HepG2 (cell line): ENCODE data around the gene ZNF597.

Experiments used
- CTCF ChIP-seq: sonication (generic); formaldehyde crosslinking; IDR thresholded peaks from 2 replicates; pipeline ENCODE4 v1.5.0; 2020; ENCODE audit warnings: mild to moderate bottlenecking, missing genetic modification reagents, moderate library complexity
- HDAC1 ChIP-seq: sonication (generic); formaldehyde crosslinking; IDR thresholded peaks from 2 replicates; pipeline ENCODE4 v1.5.1; 2020; ENCODE audit warnings: mild to moderate bottlenecking, missing genetic modification reagents
- MAX ChIP-seq: IDR thresholded peaks from 2 replicates; pipeline ENCODE4 v1.6.1; 2012; ENCODE audit warnings: inconsistent platforms
- MAZ ChIP-seq, 2 experiments: sonication (generic) in 1 of 2; formaldehyde crosslinking in 1 of 2; IDR thresholded peaks; 2 replicates each; pipeline versions ENCODE4 v1.5.0 to v1.6.1; 2012 to 2020; ENCODE audit warnings: low read depth in 2 of 2, mild to moderate bottlenecking in 2 of 2, borderline replicate concordance in 1 of 2, improper control_type of control experiment in 1 of 2, low read length in 1 of 2, missing genetic modification reagents in 1 of 2, moderate library complexity in 1 of 2
- PAF1 ChIP-seq: IDR thresholded peaks from 2 replicates; pipeline ENCODE4 v1.6.1; 2016; ENCODE audit warnings: missing genetic modification reagents, missing compliant biosample characterization
- RAD21 ChIP-seq: fragments of 450-650 bp; formaldehyde crosslinking; IDR thresholded peaks from 2 replicates; pipeline ENCODE4 v1.5.0; 2020; ENCODE audit warnings: mild to moderate bottlenecking
- TFE3 ChIP-seq: IDR thresholded peaks from 2 replicates; pipeline ENCODE4 v1.6.1; 2016
- U2AF2 ChIP-seq: fragments of 200-400 bp; formaldehyde crosslinking; IDR thresholded peaks from 2 replicates; pipeline ENCODE4 v1.6.1; 2017; ENCODE audit warnings: low read depth, mild to moderate bottlenecking, low read length
- ZNF83 ChIP-seq: sonication (generic); formaldehyde crosslinking; IDR thresholded peaks from 2 replicates; pipeline ENCODE4 v1.4.0; 2020; ENCODE audit warnings: missing genetic modification reagents, mild to moderate bottlenecking, borderline replicate concordance
- ZSCAN31 ChIP-seq: sonication (generic); formaldehyde crosslinking; IDR thresholded peaks from 2 replicates; pipeline ENCODE4 v1.5.0; 2020; ENCODE audit warnings: low read depth, mild to moderate bottlenecking, missing genetic modification reagents

GRCh38 chr16:3474136-3474779 lies 31.0 kb upstream of the ZNF597 start:
- TF ChIP-seq RAD21 (no peak), TFE3 (CRISPR knock-in tag) (no peak), MAZ (IDR thresholded peaks at IDR 0.05; ENCODE audit: borderline replicate concordance, low read depth, low read length) (no peak), MAZ (CRISPR knock-in tag; IDR thresholded peaks at IDR 0.05; ENCODE audit: low read depth) (no peak), HDAC1 (CRISPR knock-in tag) (no peak), ZNF83 (CRISPR knock-in tag) (no peak), MAX (no peak), CTCF (CRISPR knock-in tag) (no peak), ZSCAN31 (CRISPR knock-in tag) (no peak), U2AF2 (no peak), PAF1 (no peak)
